Neural cell (in vitro differentiated cells): ENCODE results near the gene MUC6. TPM values are rescaled to one million over a fixed set of nuclear protein-coding genes. Genes with fewer than 3 reads are reported as not detected.

Experiments used
- H2AFZ ChIP-seq: fragments of 200-600, 300-800 bp; sonication (generic), shearing (Covaris generic); 2 replicates; pipeline ENCODE4 v1.6.0; 2014; ENCODE audit warnings: low read depth, mild to moderate bottlenecking, antibody characterized with exemption, low read length, moderate library complexity
- H3F3A ChIP-seq: fragments of 200-600 bp; shearing (Covaris generic); 2 replicates; pipeline ENCODE4 v1.6.1; 2016; ENCODE audit warnings: mild to moderate bottlenecking, moderate library complexity, mixed read lengths, antibody characterized with exemption, low read length; ENCODE audit not compliant: insufficient read depth, poor library complexity, severe bottlenecking
- H3K27ac ChIP-seq: fragments of 200-600, 300-800 bp; sonication (generic), shearing (Covaris generic); 2 replicates; pipeline ENCODE4 v1.5.1; 2014; ENCODE audit warnings: mild to moderate bottlenecking, low read length, moderate library complexity
- H3K27me3 ChIP-seq: fragments of 300-800, 200-600 bp; sonication (generic), shearing (Covaris generic); 2 replicates; pipeline ENCODE4 v1.6.0; 2014; ENCODE audit warnings: mild to moderate bottlenecking, low read depth, low read length, moderate library complexity; ENCODE audit not compliant: insufficient read depth
- H3K36me3 ChIP-seq: fragments of 300-800, 200-600 bp; sonication (generic), shearing (Covaris generic); 2 replicates; pipeline ENCODE4 v1.5.1; 2014; ENCODE audit warnings: mild to moderate bottlenecking, antibody characterized with exemption, low read length, moderate library complexity; ENCODE audit not compliant: insufficient read depth
- H3K4me2 ChIP-seq: fragments of 300-800, 200-600 bp; sonication (generic), shearing (Covaris generic); 2 replicates; pipeline ENCODE4 v1.6.0; 2014; ENCODE audit warnings: mild to moderate bottlenecking, low read length
- H3K4me3 ChIP-seq: fragments of 300-800, 200-600 bp; sonication (generic), shearing (Covaris generic); 2 replicates; pipeline ENCODE4 v1.5.1; 2014; ENCODE audit warnings: mild to moderate bottlenecking, low read length, moderate library complexity
- H3K79me2 ChIP-seq: fragments of 200-600 bp; shearing (Covaris generic); replicated peaks from 2 replicates; pipeline ENCODE4 v1.6.0; 2014; ENCODE audit warnings: mild to moderate bottlenecking, low read length, moderate library complexity; ENCODE audit not compliant: insufficient read depth
- H3K9ac ChIP-seq: fragments of 300-800, 200-600 bp; sonication (generic), shearing (Covaris generic); 2 replicates; pipeline ENCODE4 v1.6.1; 2016; ENCODE audit warnings: mild to moderate bottlenecking, low read length, mixed read lengths
- H3K9me2 ChIP-seq: fragments of 200-600 bp; shearing (Covaris generic); 2 replicates; pipeline ENCODE4 v1.6.1; 2016; ENCODE audit warnings: mild to moderate bottlenecking, low read length, mixed read lengths; ENCODE audit not compliant: insufficient read depth
- H3K9me3 ChIP-seq: fragments of 200-600, 300-800 bp; sonication (generic), shearing (Covaris generic); 2 replicates; pipeline ENCODE4 v1.6.1; 2016; ENCODE audit warnings: mild to moderate bottlenecking, mixed run types, low read length, moderate library complexity, mixed read lengths
- H4K20me1 ChIP-seq: fragments of 200-600 bp; shearing (Covaris generic); 2 replicates; pipeline ENCODE4 v1.6.1; 2016; ENCODE audit warnings: mild to moderate bottlenecking, mixed run types; ENCODE audit not compliant: insufficient read depth
- CTCF ChIP-seq: fragments of 450-650 bp; IDR thresholded peaks from 2 replicates; pipeline ENCODE4 v1.5.1; 2014; ENCODE audit warnings: antibody characterized with exemption, mild to moderate bottlenecking, moderate library complexity; ENCODE audit not compliant: poor library complexity, severe bottlenecking
- EP300 ChIP-seq: fragments of 450-650 bp; conservative IDR thresholded peaks from 2 replicates; pipeline ENCODE4 v1.6.1; 2014; ENCODE audit warnings: antibody characterized with exemption, mild to moderate bottlenecking, moderate library complexity; ENCODE audit not compliant: poor library complexity, severe bottlenecking
- EZH2 ChIP-seq: fragments of 200-600, 300-800 bp; shearing (Covaris generic), sonication (generic); IDR thresholded peaks from 2 replicates; pipeline ENCODE4 v1.6.1; 2014; ENCODE audit warnings: antibody characterized with exemption, low read length, borderline replicate concordance, mild to moderate bottlenecking; ENCODE audit not compliant: insufficient read depth, poor library complexity, severe bottlenecking
- MXI1 ChIP-seq: fragments of 450-650 bp; conservative IDR thresholded peaks from 2 replicates; pipeline ENCODE4 v1.6.1; 2014; ENCODE audit warnings: antibody characterized with exemption, mild to moderate bottlenecking; ENCODE audit not compliant: poor library complexity, severe bottlenecking
- POLR2AphosphoS5 ChIP-seq: IDR thresholded peaks from 2 replicates; pipeline ENCODE4 v1.6.1; 2012
- RAD21 ChIP-seq: fragments of 450-650 bp; conservative IDR thresholded peaks from 2 replicates; pipeline ENCODE4 v1.6.1; 2014; ENCODE audit warnings: antibody characterized with exemption, mild to moderate bottlenecking, moderate library complexity
- SMC3 ChIP-seq: fragments of 450-650 bp; conservative IDR thresholded peaks from 2 replicates; pipeline ENCODE4 v1.6.1; 2014; ENCODE audit warnings: antibody characterized with exemption, mild to moderate bottlenecking, moderate library complexity; ENCODE audit not compliant: poor library complexity
- TAF1 ChIP-seq: IDR thresholded peaks from 2 replicates; pipeline ENCODE4 v1.6.1; 2012; ENCODE audit warnings: low read depth
- polyA plus RNA-seq: library from polyadenylated mRNA; depleted of rRNA; stranded (reverse); fragments of >200 nt; gene quantifications from 2 replicates; pipeline ENCODE4 v1.2.3, GENCODE V29; 2014
- TF ChIP-seq, protein P1 (sequence below): IDR thresholded peaks from 2 replicates; pipeline ENCODE4 v1.6.1; 2012; ENCODE audit warnings: borderline replicate concordance

MUC6 gene
- polyA plus RNA-seq, 1 donor from 2014 or later = not detected

- no peak overlapping the region for H3K27ac ChIP-seq
- no peaks in the 10 kb centered on the region for H3F3A ChIP-seq
- no peak overlapping the region for H2AFZ ChIP-seq
- H3K9me2 ChIP-seq = no peaks in the 10 kb centered on the region
- H3K4me2 ChIP-seq = no peak overlapping the region
- no peaks in the 10 kb centered on the region for H3K27me3 ChIP-seq
- H4K20me1 ChIP-seq = no peaks in the 10 kb centered on the region
- TF ChIP-seq MXI1 (no peak), EZH2 (no peak), CTCF (no peak), SMC3 (no peak), POLR2AphosphoS5 (no peak), TAF1 (no peak), EP300 (no peak), RAD21 (no peak)
- TF ChIP-seq, protein P1, sequence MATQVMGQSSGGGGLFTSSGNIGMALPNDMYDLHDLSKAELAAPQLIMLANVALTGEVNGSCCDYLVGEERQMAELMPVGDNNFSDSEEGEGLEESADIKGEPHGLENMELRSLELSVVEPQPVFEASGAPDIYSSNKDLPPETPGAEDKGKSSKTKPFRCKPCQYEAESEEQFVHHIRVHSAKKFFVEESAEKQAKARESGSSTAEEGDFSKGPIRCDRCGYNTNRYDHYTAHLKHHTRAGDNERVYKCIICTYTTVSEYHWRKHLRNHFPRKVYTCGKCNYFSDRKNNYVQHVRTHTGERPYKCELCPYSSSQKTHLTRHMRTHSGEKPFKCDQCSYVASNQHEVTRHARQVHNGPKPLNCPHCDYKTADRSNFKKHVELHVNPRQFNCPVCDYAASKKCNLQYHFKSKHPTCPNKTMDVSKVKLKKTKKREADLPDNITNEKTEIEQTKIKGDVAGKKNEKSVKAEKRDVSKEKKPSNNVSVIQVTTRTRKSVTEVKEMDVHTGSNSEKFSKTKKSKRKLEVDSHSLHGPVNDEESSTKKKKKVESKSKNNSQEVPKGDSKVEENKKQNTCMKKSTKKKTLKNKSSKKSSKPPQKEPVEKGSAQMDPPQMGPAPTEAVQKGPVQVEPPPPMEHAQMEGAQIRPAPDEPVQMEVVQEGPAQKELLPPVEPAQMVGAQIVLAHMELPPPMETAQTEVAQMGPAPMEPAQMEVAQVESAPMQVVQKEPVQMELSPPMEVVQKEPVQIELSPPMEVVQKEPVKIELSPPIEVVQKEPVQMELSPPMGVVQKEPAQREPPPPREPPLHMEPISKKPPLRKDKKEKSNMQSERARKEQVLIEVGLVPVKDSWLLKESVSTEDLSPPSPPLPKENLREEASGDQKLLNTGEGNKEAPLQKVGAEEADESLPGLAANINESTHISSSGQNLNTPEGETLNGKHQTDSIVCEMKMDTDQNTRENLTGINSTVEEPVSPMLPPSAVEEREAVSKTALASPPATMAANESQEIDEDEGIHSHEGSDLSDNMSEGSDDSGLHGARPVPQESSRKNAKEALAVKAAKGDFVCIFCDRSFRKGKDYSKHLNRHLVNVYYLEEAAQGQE = no peak
- no peak overlapping the region for H3K9ac ChIP-seq
- no peaks in the 10 kb centered on the region for H3K36me3 ChIP-seq
- no peaks in the 10 kb centered on the region for H3K9me3 ChIP-seq
- no peaks in the 10 kb centered on the region for H3K79me2 ChIP-seq
- H3K4me3 ChIP-seq = no peak overlapping the region
These were observed 7.9 kb downstream of the MUC6 start for GRCh38 chr11:1028616-1029015.

DNA sequence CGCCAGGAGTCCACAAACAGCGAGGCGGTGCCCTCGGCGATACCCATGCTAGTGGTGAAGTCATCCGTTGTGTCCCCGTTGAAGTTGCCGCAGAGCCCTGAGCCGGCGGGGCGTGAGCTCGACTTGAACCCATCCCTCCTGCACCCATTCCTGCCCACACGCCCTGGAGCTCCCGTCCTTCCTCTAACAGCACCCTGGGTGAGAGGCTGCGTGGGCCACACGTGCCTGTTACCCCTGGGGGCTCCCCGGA is 8.3 kb downstream of the MUC6 start:
- Histone ChIP-seq H3K36me3 (no peaks in the 10 kb centered on the region), H4K20me1 (no peaks in the 10 kb centered on the region), H3F3A (no peaks in the 10 kb centered on the region), H3K4me2 (no peak overlapping the region), H3K4me3 (no peak overlapping the region), H3K9me3 (no peaks in the 10 kb centered on the region), H2AFZ (no peak overlapping the region), H3K27me3 (no peaks in the 10 kb centered on the region), H3K9ac (no peak overlapping the region), H3K9me2 (no peaks in the 10 kb centered on the region), H3K79me2 (no peaks in the 10 kb centered on the region), H3K27ac (no peak overlapping the region)
- TF ChIP-seq RAD21 (no peak), CTCF (no peak), TAF1 (no peak), EZH2 (no peak), EP300 (no peak), SMC3 (no peak), POLR2AphosphoS5 (no peak), MXI1 (no peak)
- TF ChIP-seq, protein P1 = no peak
